Panc1 (cell line): Measurements from ENCODE around the gene NCBP2L. TPM values are rescaled to one million over a fixed set of nuclear protein-coding genes. Genes with fewer than 3 reads are reported as not detected.

Experiments
- ATAC-seq: fragments of 200-7000 bp; cut with Tn5 transposase; 2 replicates; pipeline ENCODE4 v1.9.1; 2020; ENCODE audit warnings: mild to moderate bottlenecking, moderate library complexity
- BruUV-seq: library from RNA; stranded (reverse); fragments of 400-500 nt; replicated peaks from 2 replicates; lab custom pipeline; 2021; lab: Mats Ljungman, UMichigan
- CTCF ChIA-PET: fragments of 300-600 bp; sonication (Branson Sonifier 250); formaldehyde crosslinking; loops from one replicate; lab custom pipeline; 2022; ENCODE audit warnings: antibody characterized with exemption; lab: Charles Lee
- POLR2A ChIA-PET: fragments of 300-600 bp; sonication (Branson Sonifier 250); formaldehyde crosslinking; loops from one replicate; lab custom pipeline; 2022; ENCODE audit warnings: antibody characterized with exemption; lab: Charles Lee
- DNase-seq: peaks from one replicate; pipeline ENCODE4 v3.0.0-alpha.2; 2010; ENCODE audit warnings: low read depth, low spot score
- H3K27ac ChIP-seq: 2 replicates; pipeline ENCODE4 v1.5.1; 2011; ENCODE audit warnings: mild to moderate bottlenecking, low read length, inconsistent platforms
- H3K27me3 ChIP-seq: fragments of 200-500 bp; sonication (Bioruptor generic); 2 replicates; pipeline ENCODE4 v1.6.0; 2014; ENCODE audit warnings: low read length, inconsistent platforms; ENCODE audit not compliant: control insufficient read depth, insufficient read depth
- H3K36me3 ChIP-seq: fragments of 200-500 bp; sonication (Bioruptor generic); 2 replicates; pipeline ENCODE4 v1.5.1; 2014; ENCODE audit warnings: inconsistent platforms, mild to moderate bottlenecking, low read length, moderate library complexity; ENCODE audit not compliant: control insufficient read depth, insufficient read depth
- H3K4me1 ChIP-seq: 2 replicates; pipeline ENCODE4 v1.5.1; 2011; ENCODE audit warnings: inconsistent platforms, mild to moderate bottlenecking, low read length, moderate library complexity; ENCODE audit not compliant: control insufficient read depth, insufficient read depth
- H3K4me3 ChIP-seq, 2 experiments: 2 replicates each; pipeline ENCODE4 v1.5.1; 2011 to 2012; ENCODE audit warnings: low read depth in 2 of 2, low read length in 2 of 2, mild to moderate bottlenecking in 2 of 2, inconsistent platforms in 1 of 2, moderate library complexity in 1 of 2
- H3K9me3 ChIP-seq: fragments of 200-500 bp; sonication (Bioruptor generic); 2 replicates; pipeline ENCODE4 v1.5.1; 2014; ENCODE audit warnings: low read depth, mild to moderate bottlenecking, inconsistent platforms, low read length, moderate library complexity; ENCODE audit not compliant: control insufficient read depth, insufficient read depth
- POLR2AphosphoS5 ChIP-seq: IDR thresholded peaks from 2 replicates; pipeline ENCODE4 v1.6.1; 2012; ENCODE audit warnings: mild to moderate bottlenecking, low read depth, low read length, moderate library complexity
- SIN3A ChIP-seq: IDR thresholded peaks from 2 replicates; pipeline ENCODE4 v1.6.1; 2012; ENCODE audit warnings: low read depth, mild to moderate bottlenecking, low read length, moderate library complexity, borderline replicate concordance; ENCODE audit not compliant: insufficient read depth
- TCF7L2 ChIP-seq: IDR thresholded peaks from 2 replicates; pipeline ENCODE4 v1.6.1; 2011; ENCODE audit warnings: mild to moderate bottlenecking, low read depth, low read length, inconsistent platforms
- in situ Hi-C: cut with HindIII; loops from 2 replicates; pipeline ENCODE4 v1.10.0; 2016; ENCODE audit warnings: low sequenced_read_pairs, low pct_unique_long_range_greater_than_20kb
- intact Hi-C: fragments of 100-400 bp; cut with micrococcal nuclease; formaldehyde crosslinking; loops from one replicate; pipeline ENCODE4 v1.10.0; 2022; ENCODE audit not compliant: unreplicated experiment
- total RNA-seq: library from RNA; stranded (reverse); gene quantifications from one replicate; pipeline ENCODE4 v1.2.1, GENCODE V29; 2021; ENCODE audit not compliant: unreplicated experiment
- TF ChIP-seq, protein P1 (sequence below): fragments of 450-650 bp; IDR thresholded peaks from 2 replicates; pipeline ENCODE4 v1.5.1; 2017; ENCODE audit warnings: mild to moderate bottlenecking
- TF ChIP-seq, protein P2 (sequence below), 2 experiments: IDR thresholded peaks; 2 replicates each; pipeline ENCODE4 v1.6.1; 2011 to 2012; ENCODE audit warnings: low read depth in 2 of 2, control low read depth in 1 of 2, low read length in 1 of 2, mild to moderate bottlenecking in 1 of 2, moderate library complexity in 1 of 2; ENCODE audit not compliant: insufficient read depth in 1 of 2

Gene NCBP2L
- total RNA-seq, 1 experiment from 2014 or later, result not detected

DNA sequence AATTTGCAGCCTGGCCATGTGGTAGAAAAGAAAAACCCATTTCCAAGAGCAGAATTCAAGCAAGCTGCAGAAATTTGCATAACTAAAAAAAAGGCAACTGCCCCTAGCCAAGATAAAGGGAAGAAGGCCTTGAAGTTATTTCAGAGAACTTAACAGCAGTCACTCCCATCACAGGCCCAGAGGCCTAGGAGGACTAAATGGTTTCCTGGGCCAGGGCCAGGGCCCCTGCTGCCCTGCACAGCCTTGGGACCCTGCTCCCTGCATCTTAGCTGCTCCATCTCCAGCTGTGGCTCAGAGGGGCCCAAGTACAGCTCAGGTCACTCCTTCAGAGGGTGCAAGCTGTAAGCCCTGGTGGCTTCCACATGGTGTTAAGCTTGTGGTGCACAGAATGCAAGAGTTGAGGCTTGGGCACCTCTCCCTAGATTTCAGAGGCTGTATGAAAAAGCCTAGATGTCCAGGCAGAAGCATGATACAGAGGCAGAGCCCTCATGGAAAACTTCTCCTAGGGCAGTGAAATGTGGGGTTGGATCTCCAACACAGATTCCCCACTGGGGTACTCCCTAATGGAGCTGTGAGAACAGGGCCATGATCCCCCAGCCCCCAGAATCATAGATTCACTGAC is 41.5 kb downstream of the NCBP2L start:
- in situ Hi-C loops, result no loop called here
- intact Hi-C loops, result no loop called here
- ATAC-seq (no peak), DNase-seq (no peak)
- no peaks in the 10 kb centered on the region for H3K36me3 ChIP-seq
- BruUV-seq, result no TSS peak
- H3K4me1 ChIP-seq, result no peaks in the 10 kb centered on the region
- no peak overlapping the region for H3K27ac ChIP-seq
- CTCF ChIA-PET, result no interaction called here
- POLR2A ChIA-PET, result no interaction called here
- TF ChIP-seq, protein P1, sequence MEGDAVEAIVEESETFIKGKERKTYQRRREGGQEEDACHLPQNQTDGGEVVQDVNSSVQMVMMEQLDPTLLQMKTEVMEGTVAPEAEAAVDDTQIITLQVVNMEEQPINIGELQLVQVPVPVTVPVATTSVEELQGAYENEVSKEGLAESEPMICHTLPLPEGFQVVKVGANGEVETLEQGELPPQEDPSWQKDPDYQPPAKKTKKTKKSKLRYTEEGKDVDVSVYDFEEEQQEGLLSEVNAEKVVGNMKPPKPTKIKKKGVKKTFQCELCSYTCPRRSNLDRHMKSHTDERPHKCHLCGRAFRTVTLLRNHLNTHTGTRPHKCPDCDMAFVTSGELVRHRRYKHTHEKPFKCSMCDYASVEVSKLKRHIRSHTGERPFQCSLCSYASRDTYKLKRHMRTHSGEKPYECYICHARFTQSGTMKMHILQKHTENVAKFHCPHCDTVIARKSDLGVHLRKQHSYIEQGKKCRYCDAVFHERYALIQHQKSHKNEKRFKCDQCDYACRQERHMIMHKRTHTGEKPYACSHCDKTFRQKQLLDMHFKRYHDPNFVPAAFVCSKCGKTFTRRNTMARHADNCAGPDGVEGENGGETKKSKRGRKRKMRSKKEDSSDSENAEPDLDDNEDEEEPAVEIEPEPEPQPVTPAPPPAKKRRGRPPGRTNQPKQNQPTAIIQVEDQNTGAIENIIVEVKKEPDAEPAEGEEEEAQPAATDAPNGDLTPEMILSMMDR, result no peak
- TF ChIP-seq SIN3A (no peak), TCF7L2 (no peak)
- H3K27me3 ChIP-seq, result peaks cover 1% of the 10 kb centered on the region
- peaks cover 5% of the 10 kb centered on the region; the same call in 1 of the 2 replicates for H3K9me3 ChIP-seq
- no peak overlapping the region for H3K4me3 ChIP-seq

DNA sequence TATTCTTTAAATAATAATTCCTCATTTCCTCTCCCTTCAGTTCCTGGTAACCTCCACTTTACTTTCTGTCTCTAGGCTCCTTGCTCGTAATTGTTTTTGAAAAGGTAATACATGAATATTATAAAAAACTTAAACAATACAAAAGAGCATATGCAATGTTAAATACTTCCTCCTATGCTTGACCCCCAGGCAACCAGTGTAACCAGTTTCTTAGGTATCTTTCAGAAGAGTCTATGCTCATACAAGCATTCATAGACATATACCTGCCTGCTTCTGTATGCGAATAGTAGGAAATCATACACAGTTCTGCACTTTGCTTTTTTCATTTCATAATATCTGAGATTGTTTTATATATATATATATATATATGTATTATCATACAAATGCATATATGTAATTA is 45.5 kb downstream of the NCBP2L start:
- ATAC-seq (no peak), DNase-seq (no peak)
- intact Hi-C loops, result no loop called here
- TF ChIP-seq SIN3A (no peak), POLR2AphosphoS5 (no peak), TCF7L2 (no peak)
- TF ChIP-seq, protein P2, sequence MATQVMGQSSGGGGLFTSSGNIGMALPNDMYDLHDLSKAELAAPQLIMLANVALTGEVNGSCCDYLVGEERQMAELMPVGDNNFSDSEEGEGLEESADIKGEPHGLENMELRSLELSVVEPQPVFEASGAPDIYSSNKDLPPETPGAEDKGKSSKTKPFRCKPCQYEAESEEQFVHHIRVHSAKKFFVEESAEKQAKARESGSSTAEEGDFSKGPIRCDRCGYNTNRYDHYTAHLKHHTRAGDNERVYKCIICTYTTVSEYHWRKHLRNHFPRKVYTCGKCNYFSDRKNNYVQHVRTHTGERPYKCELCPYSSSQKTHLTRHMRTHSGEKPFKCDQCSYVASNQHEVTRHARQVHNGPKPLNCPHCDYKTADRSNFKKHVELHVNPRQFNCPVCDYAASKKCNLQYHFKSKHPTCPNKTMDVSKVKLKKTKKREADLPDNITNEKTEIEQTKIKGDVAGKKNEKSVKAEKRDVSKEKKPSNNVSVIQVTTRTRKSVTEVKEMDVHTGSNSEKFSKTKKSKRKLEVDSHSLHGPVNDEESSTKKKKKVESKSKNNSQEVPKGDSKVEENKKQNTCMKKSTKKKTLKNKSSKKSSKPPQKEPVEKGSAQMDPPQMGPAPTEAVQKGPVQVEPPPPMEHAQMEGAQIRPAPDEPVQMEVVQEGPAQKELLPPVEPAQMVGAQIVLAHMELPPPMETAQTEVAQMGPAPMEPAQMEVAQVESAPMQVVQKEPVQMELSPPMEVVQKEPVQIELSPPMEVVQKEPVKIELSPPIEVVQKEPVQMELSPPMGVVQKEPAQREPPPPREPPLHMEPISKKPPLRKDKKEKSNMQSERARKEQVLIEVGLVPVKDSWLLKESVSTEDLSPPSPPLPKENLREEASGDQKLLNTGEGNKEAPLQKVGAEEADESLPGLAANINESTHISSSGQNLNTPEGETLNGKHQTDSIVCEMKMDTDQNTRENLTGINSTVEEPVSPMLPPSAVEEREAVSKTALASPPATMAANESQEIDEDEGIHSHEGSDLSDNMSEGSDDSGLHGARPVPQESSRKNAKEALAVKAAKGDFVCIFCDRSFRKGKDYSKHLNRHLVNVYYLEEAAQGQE (IDR thresholded peaks at IDR 0.05; ENCODE audit: insufficient read depth in 1 of 2, low read depth in 2 of 2, low read length in 1 of 2), result no peak
- TF ChIP-seq, protein P1, result no peak
- H3K4me3 ChIP-seq, result no peak overlapping the region
- BruUV-seq, result no TSS peak
- CTCF ChIA-PET, result no interaction called here
- H3K9me3 ChIP-seq, result peaks cover 5% of the 10 kb centered on the region; the same call in 1 of the 2 replicates
- in situ Hi-C loops, result no loop called here
- no peaks in the 10 kb centered on the region for H3K27me3 ChIP-seq
- no peak overlapping the region for H3K27ac ChIP-seq
- H3K4me1 ChIP-seq, result peaks cover 7% of the 10 kb centered on the region
- H3K36me3 ChIP-seq, result no peaks in the 10 kb centered on the region
- POLR2A ChIA-PET, result no interaction called here
